Activated CD4-positive, alpha-beta T cell treated with anti-CD3 and anti-CD28 coated beads, Interleukin-2, amount 50 U/mL, for 4 hours (primary cell): ENCODE results near the gene PGLYRP2.
"Not testable (repeated sequence)": the region's sequence is repeated elsewhere in the genome, so short reads cannot be mapped to it uniquely, and the experiment has no call there.

Experiments used
- DNase-seq, 2 experiments: peaks; one replicate each; pipeline ENCODE4 v3.0.0-alpha.2; 2020

Gene PGLYRP2

GRCh38 chr19:15485768-15486167, 6.5 kb upstream of the PGLYRP2 start:
- not testable (repeated sequence) for DNase-seq

GRCh38 chr19:15480996-15481395, 1.7 kb upstream of the PGLYRP2 start:
- DNase-seq, result not testable (repeated sequence)

- no peak for DNase-seq
Measured at GRCh38 chr19:15476325-15476724, 3.0 kb downstream of the PGLYRP2 start.

- no peak for DNase-seq
Measured at GRCh38 chr19:15475611-15476010, 3.7 kb downstream of the PGLYRP2 start.

- no peak for DNase-seq
Measured at GRCh38 chr19:15475169-15475568, 4.1 kb downstream of the PGLYRP2 start.

GRCh38 chr19:15473821-15474220, 5.5 kb downstream of the PGLYRP2 start:
- DNase-seq, result not testable (repeated sequence)

- DNase-seq, result no peak
Measured at GRCh38 chr19:15471639-15472101, 7.6 kb downstream of the PGLYRP2 start.

GRCh38 chr19:15469513-15470297, 9.6 kb downstream of the PGLYRP2 start:
- DNase-seq, result peak in 1 of 2 experiments; percentile 34

- no peak for DNase-seq
Measured at GRCh38 chr19:15468675-15469512, 10.4 kb downstream of the PGLYRP2 start.

- DNase-seq, result no peak
Measured at GRCh38 chr19:15467734-15468214, 11.5 kb downstream of the PGLYRP2 start.

GRCh38 chr19:15466851-15467733, 12.2 kb downstream of the PGLYRP2 start:
- DNase-seq, result peak; percentile 53 to 67

GRCh38 chr19:15464394-15465385, 14.6 kb downstream of the PGLYRP2 start, which contains the start of gene RASAL3:
RASAL3 (minus strand) TSS chr19:15464544; CDS start chr19:15464358, 186 bp downstream.
- peak; percentile 55 for DNase-seq

GRCh38 chr19:15463861-15464371, 15.4 kb downstream of the PGLYRP2 start:
- DNase-seq, result peak; percentile 67

- no peak for DNase-seq
Measured at GRCh38 chr19:15461694-15462093, 17.6 kb downstream of the PGLYRP2 start.

GRCh38 chr19:15457701-15458484, 21.4 kb downstream of the PGLYRP2 start:
- DNase-seq, result no peak

- no peak for DNase-seq
Measured at GRCh38 chr19:15456871-15457700, 22.2 kb downstream of the PGLYRP2 start.

GRCh38 chr19:15456441-15456840, 22.9 kb downstream of the PGLYRP2 start:
- DNase-seq, result no peak

- no peak for DNase-seq
Measured at GRCh38 chr19:15455996-15456395, 23.3 kb downstream of the PGLYRP2 start.
